Measurements from ENCODE around the gene ZNF438. TPM values are rescaled to one million over a fixed set of nuclear protein-coding genes. Genes with fewer than 3 reads are reported as not detected.

ZNF438 gene
- total and polyA plus RNA-seq, 2 of the 4 experiments (the other 2 are of a cell fraction): 1.8 to 2.9 TPM

GRCh38 chr10:30820261-30820991, 211.2 kb downstream of the ZNF438 start:
- Histone ChIP-seq H4K5ac (ENCODE audit: low read depth, low read length) (peak overlapping the region; percentile 92), H3K79me1 (ENCODE audit: low read depth in 1 of 2, low read length in 2 of 2) (peaks cover 0 to 5% of the 10 kb centered on the region in 2 experiments; a peak in 2 of 4 replicates), H4K20me1 (ENCODE audit: insufficient read depth, low read length) (no peaks in the 10 kb centered on the region), H3K4ac (ENCODE audit: low read depth, low read length) (peak overlapping the region; percentile 98), H3K27me3 (ENCODE audit: control insufficient read depth, insufficient read depth, low read length) (no peaks in the 10 kb centered on the region), H3K4me3 (ENCODE audit: insufficient read depth, low read depth, low read length) (peak overlapping the region; percentile 4; the same call in 1 of the 2 replicates), H3K4me1 (ENCODE audit: control insufficient read depth, insufficient read depth, low read length) (peaks cover 32% of the 10 kb centered on the region), H2BK5ac (ENCODE audit: low read depth, low read length, poor library complexity, severe bottlenecking) (peak overlapping the region; percentile 87), H2BK15ac (ENCODE audit: low read depth, low read length) (peak overlapping the region; percentile 100; the same call in 2 of the 3 replicates), H3K18ac (ENCODE audit: low read depth, low read length) (peak overlapping the region; percentile 98), H2BK20ac (ENCODE audit: low read depth, low read length) (peak overlapping the region; percentile 100), H3K23ac (ENCODE audit: low read depth, low read length) (no peak overlapping the region; the same call in 1 of the 2 replicates), H2AFZ (replicated peaks; ENCODE audit: low read length, poor library complexity) (no peak overlapping the region), H2BK120ac (ENCODE audit: low read depth, low read length) (peak overlapping the region; percentile 99), H2AK5ac (ENCODE audit: low read depth, low read length) (peak overlapping the region; percentile 99), H3K14ac (replicated peaks; ENCODE audit: low read depth, low read length) (peak overlapping the region; percentile 99), H3K9ac (ENCODE audit: low read depth, low read length) (peak overlapping the region; percentile 47; the same call in 1 of the 2 replicates), H4K91ac (ENCODE audit: insufficient read depth, low read depth, low read length) (peak overlapping the region; percentile 98), H3K36me3 (ENCODE audit: control insufficient read depth, insufficient read depth, low read length) (no peaks in the 10 kb centered on the region), H3K9me3 (ENCODE audit: control insufficient read depth, insufficient read depth, low read length) (no peaks in the 10 kb centered on the region), H4K8ac (ENCODE audit: low read depth in 2 of 2, low read length in 2 of 2) (peak overlapping the region; percentile 44 to 90; a peak in 3 of 4 replicates), H2AK9ac (replicated peaks; ENCODE audit: low read depth, low read length, poor library complexity) (peak overlapping the region; percentile 18), H3K27ac (ENCODE audit: insufficient read depth, low read length) (peak overlapping the region; percentile 93), H3K4me2 (ENCODE audit: low read depth, low read length) (peak overlapping the region; percentile 47), H3K9me1 (ENCODE audit: insufficient read depth, low read length) (peaks cover 20% of the 10 kb centered on the region), H3K56ac (ENCODE audit: extremely low read depth, insufficient read depth, low read length) (peak overlapping the region; percentile 52)
- intact Hi-C loops (cut with micrococcal nuclease) (loop anchor here (2.0 kb wide), 1 partner anchor 210 kb away; the partner anchor contains the start of gene ZNF438), dilution Hi-C loops (cut with HindIII; ENCODE audit: low sequenced_read_pairs, unreplicated experiment) (no loop called here), in situ Hi-C loops (cut with MboI; ENCODE audit: low sequenced_read_pairs) (no loop called here)
- TF ChIP-seq, protein P1, sequence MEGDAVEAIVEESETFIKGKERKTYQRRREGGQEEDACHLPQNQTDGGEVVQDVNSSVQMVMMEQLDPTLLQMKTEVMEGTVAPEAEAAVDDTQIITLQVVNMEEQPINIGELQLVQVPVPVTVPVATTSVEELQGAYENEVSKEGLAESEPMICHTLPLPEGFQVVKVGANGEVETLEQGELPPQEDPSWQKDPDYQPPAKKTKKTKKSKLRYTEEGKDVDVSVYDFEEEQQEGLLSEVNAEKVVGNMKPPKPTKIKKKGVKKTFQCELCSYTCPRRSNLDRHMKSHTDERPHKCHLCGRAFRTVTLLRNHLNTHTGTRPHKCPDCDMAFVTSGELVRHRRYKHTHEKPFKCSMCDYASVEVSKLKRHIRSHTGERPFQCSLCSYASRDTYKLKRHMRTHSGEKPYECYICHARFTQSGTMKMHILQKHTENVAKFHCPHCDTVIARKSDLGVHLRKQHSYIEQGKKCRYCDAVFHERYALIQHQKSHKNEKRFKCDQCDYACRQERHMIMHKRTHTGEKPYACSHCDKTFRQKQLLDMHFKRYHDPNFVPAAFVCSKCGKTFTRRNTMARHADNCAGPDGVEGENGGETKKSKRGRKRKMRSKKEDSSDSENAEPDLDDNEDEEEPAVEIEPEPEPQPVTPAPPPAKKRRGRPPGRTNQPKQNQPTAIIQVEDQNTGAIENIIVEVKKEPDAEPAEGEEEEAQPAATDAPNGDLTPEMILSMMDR (conservative IDR thresholded peaks at IDR 0.05; ENCODE audit: low read depth, low read length): no peak
- TF ChIP-seq MAZ (IDR thresholded peaks at IDR 0.05; ENCODE audit: borderline replicate concordance, low read depth, low read length) (no peak), FOS (IDR thresholded peaks at IDR 0.05; ENCODE audit: low read depth, low read length) (peak; percentile 71), POLR2A (IDR thresholded peaks at IDR 0.05; ENCODE audit: low read depth, low read length) (no peak), RAD21 (IDR thresholded peaks at IDR 0.05; ENCODE audit: low read length) (peak; percentile 10; the same call in 1 of the 2 replicates), SMC3 (IDR thresholded peaks at IDR 0.05; ENCODE audit: low read depth, low read length) (no peak), MAFK (IDR thresholded peaks at IDR 0.05; ENCODE audit: low read depth, low read length) (0 out of 2 replicates have a peak, but pooled peaks have one; percentile 1), CHD1 (IDR thresholded peaks at IDR 0.05; ENCODE audit: low read depth, low read length) (no peak), NFE2L2 (IDR thresholded peaks at IDR 0.05; ENCODE audit: low read depth, low read length) (0 out of 2 replicates have a peak, but pooled peaks have one; percentile 61), BHLHE40 (IDR thresholded peaks at IDR 0.05; ENCODE audit: low read depth, low read length) (no peak)
- TF ChIP-seq, protein P2, sequence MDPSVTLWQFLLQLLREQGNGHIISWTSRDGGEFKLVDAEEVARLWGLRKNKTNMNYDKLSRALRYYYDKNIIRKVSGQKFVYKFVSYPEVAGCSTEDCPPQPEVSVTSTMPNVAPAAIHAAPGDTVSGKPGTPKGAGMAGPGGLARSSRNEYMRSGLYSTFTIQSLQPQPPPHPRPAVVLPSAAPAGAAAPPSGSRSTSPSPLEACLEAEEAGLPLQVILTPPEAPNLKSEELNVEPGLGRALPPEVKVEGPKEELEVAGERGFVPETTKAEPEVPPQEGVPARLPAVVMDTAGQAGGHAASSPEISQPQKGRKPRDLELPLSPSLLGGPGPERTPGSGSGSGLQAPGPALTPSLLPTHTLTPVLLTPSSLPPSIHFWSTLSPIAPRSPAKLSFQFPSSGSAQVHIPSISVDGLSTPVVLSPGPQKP (IDR thresholded peaks at IDR 0.05; ENCODE audit: borderline replicate concordance, low read depth, low read length): no peak
- TF ChIP-seq, protein P3, sequence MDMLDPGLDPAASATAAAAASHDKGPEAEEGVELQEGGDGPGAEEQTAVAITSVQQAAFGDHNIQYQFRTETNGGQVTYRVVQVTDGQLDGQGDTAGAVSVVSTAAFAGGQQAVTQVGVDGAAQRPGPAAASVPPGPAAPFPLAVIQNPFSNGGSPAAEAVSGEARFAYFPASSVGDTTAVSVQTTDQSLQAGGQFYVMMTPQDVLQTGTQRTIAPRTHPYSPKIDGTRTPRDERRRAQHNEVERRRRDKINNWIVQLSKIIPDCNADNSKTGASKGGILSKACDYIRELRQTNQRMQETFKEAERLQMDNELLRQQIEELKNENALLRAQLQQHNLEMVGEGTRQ (IDR thresholded peaks at IDR 0.05; ENCODE audit: low read depth, low read length): no peak
- ChIA-PET CTCF (no interaction called here), POLR2A (ENCODE audit: unreplicated experiment) (interaction anchor here (0.6 to 1.3 kb wide), 2 partner anchors 27 to 211 kb away, joined by 3 to 7 read pairs; partner anchors contain the start of gene ZNF438)
- no CpG with 5 or more reads among the region's 10 CpGs for WGBS, 2 experiments (ENCODE audit: extremely low coverage in 2 of 2, insufficient read length in 1 of 2)
- no TSS peak for BruUV-seq (replicated peaks)
- DNase-seq: peak; percentile 95
- ATAC-seq (ENCODE audit: low read depth): peak; percentile 69
